Smooth muscle cell (in vitro differentiated cells): ENCODE data around the gene NFIB. TPM values are rescaled to one million over a fixed set of nuclear protein-coding genes. Genes with fewer than 3 reads are reported as not detected.
A peak's percentile ranks its signal among the peaks of the same experiment; 100 is the strongest.

Experiments
- DNase-seq: peaks from one replicate; lab custom pipeline; 2025; ENCODE audit not compliant: unreplicated experiment; lab: John Stamatoyannopoulos, UW
- H2AFZ ChIP-seq: fragments of 200-600 bp; sonication (generic); 2 replicates; pipeline ENCODE4 v1.6.0; 2016; ENCODE audit warnings: antibody characterized with exemption, low read depth, mild to moderate bottlenecking
- H3F3A ChIP-seq: fragments of 200-600 bp; sonication (generic); 2 replicates; pipeline ENCODE4 v1.6.0; 2017; ENCODE audit warnings: antibody characterized with exemption, low read depth
- H3K27ac ChIP-seq: fragments of 200-600 bp; sonication (generic); 2 replicates; pipeline ENCODE4 v1.5.1; 2016; ENCODE audit warnings: low read depth, mild to moderate bottlenecking
- H3K27me3 ChIP-seq: fragments of 200-600 bp; sonication (generic); 2 replicates; pipeline ENCODE4 v1.6.1; 2016; ENCODE audit warnings: low read depth, mild to moderate bottlenecking
- H3K36me3 ChIP-seq: fragments of 200-600 bp; sonication (generic); 2 replicates; pipeline ENCODE4 v1.5.1; 2016; ENCODE audit warnings: low read depth
- H3K4me1 ChIP-seq: fragments of 200-600 bp; sonication (generic); 2 replicates; pipeline ENCODE4 v1.5.1; 2016; ENCODE audit warnings: low read depth
- H3K4me2 ChIP-seq: fragments of 200-600 bp; sonication (generic); 2 replicates; pipeline ENCODE4 v1.6.0; 2016; ENCODE audit warnings: mild to moderate bottlenecking
- H3K4me3 ChIP-seq: fragments of 200-600 bp; sonication (generic); 2 replicates; pipeline ENCODE4 v1.5.1; 2016; ENCODE audit warnings: mild to moderate bottlenecking
- H3K79me2 ChIP-seq: fragments of 200-600 bp; sonication (generic); 2 replicates; pipeline ENCODE4 v1.6.0; 2016; ENCODE audit warnings: low read depth, mild to moderate bottlenecking
- H3K9ac ChIP-seq: fragments of 200-600 bp; sonication (generic); 2 replicates; pipeline ENCODE4 v1.6.0; 2016; ENCODE audit warnings: low read depth
- H3K9me3 ChIP-seq: fragments of 200-600 bp; sonication (generic); replicated peaks from 2 replicates; pipeline ENCODE4 v1.5.1; 2016; ENCODE audit warnings: low read depth
- H4K20me1 ChIP-seq: fragments of 200-600 bp; sonication (generic); 2 replicates; pipeline ENCODE4 v1.6.0; 2016; ENCODE audit warnings: low read depth
- CTCF ChIP-seq: fragments of 200-600 bp; sonication (generic); IDR thresholded peaks from 2 replicates; pipeline ENCODE4 v1.5.1; 2017; ENCODE audit warnings: borderline replicate concordance, mild to moderate bottlenecking, antibody characterized with exemption; ENCODE audit not compliant: insufficient read depth, poor library complexity, severe bottlenecking
- WGBS: methylation state at CpG from one replicate; pipeline ENCODE4 v1.1.7; 2016; ENCODE audit warnings: low lambda C conversion rate; 5-methylcytosine and 5-hydroxymethylcytosine counted together
- polyA plus RNA-seq: library from polyadenylated mRNA; unstranded; fragments of >200 nt; fragmentation: Nextera tagmentation; extraction: Ambion mirVana; gene quantifications from 2 replicates; pipeline ENCODE4 v1.2.1, GENCODE V29; 2016
- total RNA-seq: library from RNA; depleted of rRNA; stranded (reverse); fragments of >200 nt; gene quantifications from 2 replicates; pipeline ENCODE4 v1.2.3, GENCODE V29; 2014

Gene NFIB
- total and polyA plus RNA-seq, 2 experiments from 2014 or later, result 0.93 to 1.7 TPM

GRCh38 chr9:14245901-14246525 lies 67.9 kb downstream of the NFIB start:
- WGBS, result 29% methylated on average over 3 of the region's 3 CpGs
- Histone ChIP-seq H3K4me2 (peak overlapping the region; percentile 5), H3K27me3 (peaks cover 41% of the 10 kb centered on the region), H3K9ac (no peak overlapping the region), H4K20me1 (no peaks in the 10 kb centered on the region), H2AFZ (no peak overlapping the region), H3K9me3 (no peaks in the 10 kb centered on the region), H3K4me3 (no peak overlapping the region), H3K79me2 (no peaks in the 10 kb centered on the region), H3F3A (peaks cover 1% of the 10 kb centered on the region), H3K27ac (no peak overlapping the region), H3K4me1 (no peaks in the 10 kb centered on the region), H3K36me3 (no peaks in the 10 kb centered on the region)
- TF ChIP-seq CTCF, result no peak
- no peak for DNase-seq

- no peak overlapping the region for H3K9ac ChIP-seq
- H2AFZ ChIP-seq, result no peak overlapping the region
- no peaks in the 10 kb centered on the region for H3K36me3 ChIP-seq
- H3F3A ChIP-seq, result no peaks in the 10 kb centered on the region
- no peak for TF ChIP-seq CTCF
- no peaks in the 10 kb centered on the region for H3K79me2 ChIP-seq
- no peaks in the 10 kb centered on the region for H4K20me1 ChIP-seq
- H3K27me3 ChIP-seq, result peaks cover 41% of the 10 kb centered on the region
- no peak overlapping the region for H3K4me2 ChIP-seq
- no peaks in the 10 kb centered on the region for H3K4me1 ChIP-seq
- H3K4me3 ChIP-seq, result no peak overlapping the region
- no peaks in the 10 kb centered on the region for H3K9me3 ChIP-seq
- WGBS, result 64% methylated on average over 5 of the region's 5 CpGs
- H3K27ac ChIP-seq, result no peak overlapping the region
- DNase-seq, result no peak
Observed at GRCh38 chr9:14243514-14244042, 70.4 kb downstream of the NFIB start.

- Histone ChIP-seq H3K9ac (no peak overlapping the region), H3K4me2 (no peak overlapping the region), H3K36me3 (no peaks in the 10 kb centered on the region), H3K4me3 (no peak overlapping the region), H3K27me3 (peaks cover 44% of the 10 kb centered on the region), H3K9me3 (no peaks in the 10 kb centered on the region), H4K20me1 (no peaks in the 10 kb centered on the region), H3K4me1 (peaks cover 4% of the 10 kb centered on the region), H2AFZ (no peak overlapping the region), H3F3A (no peaks in the 10 kb centered on the region), H3K79me2 (no peaks in the 10 kb centered on the region), H3K27ac (no peak overlapping the region)
- DNase-seq, result no peak
- TF ChIP-seq CTCF, result no peak
Observed at GRCh38 chr9:14242150-14242805, 71.7 kb downstream of the NFIB start.
